NCI-H446 (cell line): ENCODE measurements around the gene LRRC45.

Experiments
- DNase-seq, 2 experiments: peaks; one replicate each; lab custom pipeline; 2025; lab: John Stamatoyannopoulos, UW

Gene LRRC45

GRCh38 chr17:82018989-82019689, 4.0 kb upstream of the LRRC45 start:
- DNase-seq, result no peak

GRCh38 chr17:82019690-82020571, 3.2 kb upstream of the LRRC45 start:
- peak in 1 of 2 experiments; percentile 63 for DNase-seq

- DNase-seq, result no peak
Measured at GRCh38 chr17:82020572-82021106, 2.5 kb upstream of the LRRC45 start.

GRCh38 chr17:82021107-82021899, 1.8 kb upstream of the LRRC45 start:
- peak; percentile 22 to 55 for DNase-seq

- DNase-seq, result no peak
Measured at GRCh38 chr17:82021900-82022309, 1.2 kb upstream of the LRRC45 start.

GRCh38 chr17:82022310-82022980, 660 bp upstream of the LRRC45 start, which contains the start of gene CENPX:
Gene CENPX, minus strand, starts transcription at chr17:82022878. Its CDS starts 17 bp downstream, at chr17:82022861.
- no peak for DNase-seq

GRCh38 chr17:82023447-82024241, 539 bp downstream of the LRRC45 start:
- DNase-seq, result no peak

- no peak for DNase-seq
Measured at GRCh38 chr17:82024859-82025258, 1.8 kb downstream of the LRRC45 start.

- DNase-seq, result no peak
Measured at GRCh38 chr17:82025401-82026107, 2.4 kb downstream of the LRRC45 start.

- DNase-seq, result no peak
Measured at GRCh38 chr17:82028246-82028645, 5.1 kb downstream of the LRRC45 start.

- no peak for DNase-seq
Measured at GRCh38 chr17:82028966-82029365, 5.9 kb downstream of the LRRC45 start.

- DNase-seq, result peak; percentile 38 to 93
Measured at GRCh38 chr17:82029391-82029790, 6.3 kb downstream of the LRRC45 start.

GRCh38 chr17:82029990-82030469, 6.9 kb downstream of the LRRC45 start:
- no peak for DNase-seq

GRCh38 chr17:82030470-82031302, 7.6 kb downstream of the LRRC45 start:
- peak; percentile 47 to 87 for DNase-seq

GRCh38 chr17:82031303-82031884, 8.3 kb downstream of the LRRC45 start, which contains the start of gene RAC3:
Gene RAC3, plus strand, starts transcription at chr17:82031678. Its CDS starts 84 bp downstream, at chr17:82031762.
- peak in 1 of 2 experiments; percentile 65 for DNase-seq

GRCh38 chr17:82031885-82032627, 9.0 kb downstream of the LRRC45 start:
- no peak for DNase-seq

- DNase-seq, result no peak
Measured at GRCh38 chr17:82033359-82034085, 10.4 kb downstream of the LRRC45 start.
